Breast epithelium (tissue), 4 donors: ENCODE data around the gene MBD5. TPM values are rescaled to one million over a fixed set of nuclear protein-coding genes. Genes with fewer than 3 reads are reported as not detected.

Experiments used
- DNase-seq, 2 donors: peaks; one replicate each; pipeline ENCODE4 v3.0.0-alpha.2; 2019; ENCODE audit warnings: low spot score in 2 of 2
- H3K27ac ChIP-seq, 2 donors: fragments of 200-600 bp; sonication (generic) in 1 of 2; one replicate each; pipeline ENCODE4 v1.5.1; 2016 to 2019; ENCODE audit warnings: mild to moderate bottlenecking in 1 of 2
- H3K27me3 ChIP-seq, 2 donors: fragments of 200-600 bp; sonication (generic) in 1 of 2; one replicate each; pipeline versions ENCODE4 v1.5.1 to v1.6.0; 2017 to 2019; ENCODE audit warnings: control low read depth in 1 of 2, mild to moderate bottlenecking in 1 of 2
- H3K36me3 ChIP-seq: fragments of 200-600 bp; one replicate; pipeline ENCODE4 v1.5.1; 2019
- H3K4me1 ChIP-seq, 2 donors: fragments of 200-600 bp; sonication (generic); one replicate each; pipeline ENCODE4 v1.5.1; 2016 to 2019; ENCODE audit warnings: control low read depth in 1 of 2
- H3K4me3 ChIP-seq, 3 donors: fragments of 200-600 bp; sonication (generic); 1 replicate in 2 of 3; 2 replicates in 1 of 3; pipeline ENCODE4 v1.5.1; 2016 to 2019; ENCODE audit warnings: mild to moderate bottlenecking in 3 of 3, moderate library complexity in 2 of 3
- H3K9me3 ChIP-seq, 2 donors: fragments of 200-600 bp; sonication (generic) in 1 of 2; one replicate each; pipeline ENCODE4 v1.5.1; 2016 to 2019; ENCODE audit warnings: control low read depth in 1 of 2
- CTCF ChIP-seq, 3 donors: fragments of 450-650 bp; IDR thresholded peaks; one replicate each; pipeline ENCODE4 v1.5.1; 2016 to 2017; ENCODE audit warnings: antibody characterized with exemption in 3 of 3, mild to moderate bottlenecking in 3 of 3, moderate library complexity in 3 of 3
- POLR2A ChIP-seq: fragments of 450-650 bp; IDR thresholded peaks from one replicate; pipeline ENCODE4 v1.6.1; 2016; ENCODE audit warnings: antibody characterized with exemption, mild to moderate bottlenecking, moderate library complexity
- POLR2AphosphoS5 ChIP-seq, 3 donors: sonication (generic); formaldehyde crosslinking; IDR thresholded peaks; one replicate each; pipeline ENCODE4 v1.6.1; 2017; ENCODE audit warnings: antibody characterized with exemption in 3 of 3
- intact Hi-C: fragments of 100-400 bp; cut with DNase I; formaldehyde crosslinking; loops from one replicate; pipeline ENCODE4 v1.15.1; 2023; ENCODE audit warnings: low total_unique reads
- total RNA-seq, 3 donors: library from RNA; depleted of rRNA; stranded (reverse); fragments of >200 nt; gene quantifications; one replicate each; pipeline ENCODE4 v1.1.0, GENCODE V29; 2016

MBD5 gene
- total RNA-seq, 3 donors from 2014 or later = 24.0 to 63.8 (median 40.3) TPM

GRCh38 chr2:148430101-148430500 is 409.2 kb downstream of the MBD5 start:
- DNase-seq = no peak
- no peak overlapping the region for H3K27ac ChIP-seq
- no peaks in the 10 kb centered on the region for H3K27me3 ChIP-seq
- H3K4me3 ChIP-seq = no peak overlapping the region
- H3K4me1 ChIP-seq = no peaks in the 10 kb centered on the region
- H3K9me3 ChIP-seq = peaks cover 3 to 16% of the 10 kb centered on the region in 2 donors
- intact Hi-C loops = no loop called here
- TF ChIP-seq POLR2AphosphoS5 (IDR thresholded peaks at IDR 0.05) (no peak), POLR2A (no peak), CTCF (IDR thresholded peaks at IDR 0.05) (no peak)
- no peaks in the 10 kb centered on the region for H3K36me3 ChIP-seq

DNA sequence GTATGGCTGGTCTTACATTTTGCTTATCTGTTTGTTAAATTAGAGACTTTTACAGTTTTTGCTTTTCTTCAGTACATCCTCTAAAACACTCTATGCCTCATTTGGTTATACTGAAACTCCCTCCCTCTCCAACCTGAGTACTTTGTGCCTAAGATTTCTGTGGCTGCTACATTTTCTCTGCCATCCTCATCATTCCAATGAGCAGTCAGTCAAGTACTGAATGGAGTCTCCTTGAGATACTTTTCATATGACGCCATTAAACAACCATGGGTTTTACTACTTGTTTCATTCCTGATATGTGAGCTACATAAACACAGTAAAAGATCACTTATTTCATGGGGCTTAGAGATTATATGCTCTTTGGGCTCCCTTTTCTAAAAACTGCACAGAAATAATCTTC is 427.0 kb downstream of the MBD5 start:
- intact Hi-C loops = loop anchor here (5.0 kb wide), 1 partner anchor 554 kb away; no protein-coding TSS in a partner anchor
- no peak for TF ChIP-seq POLR2AphosphoS5 (IDR thresholded peaks at IDR 0.05)
- TF ChIP-seq CTCF (IDR thresholded peaks at IDR 0.05) = no peak
- no peak for TF ChIP-seq POLR2A
- no peak for DNase-seq
- H3K4me3 ChIP-seq = no peak overlapping the region
- H3K9me3 ChIP-seq = no peaks in the 10 kb centered on the region
- H3K27ac ChIP-seq = no peak overlapping the region
- H3K4me1 ChIP-seq = no peaks in the 10 kb centered on the region
- H3K36me3 ChIP-seq = no peaks in the 10 kb centered on the region
- H3K27me3 ChIP-seq = no peaks in the 10 kb centered on the region

- no peaks in the 10 kb centered on the region for H3K4me1 ChIP-seq
- TF ChIP-seq POLR2AphosphoS5 (IDR thresholded peaks at IDR 0.05) (no peak), POLR2A (no peak), CTCF (IDR thresholded peaks at IDR 0.05) (no peak)
- no peaks in the 10 kb centered on the region for H3K27me3 ChIP-seq
- DNase-seq = no peak
- H3K27ac ChIP-seq = no peak overlapping the region
- intact Hi-C loops = no loop called here
- no peaks in the 10 kb centered on the region for H3K36me3 ChIP-seq
- no peak overlapping the region for H3K4me3 ChIP-seq
- H3K9me3 ChIP-seq = no peaks in the 10 kb centered on the region
Observed at GRCh38 chr2:148450531-148450930, 429.6 kb downstream of the MBD5 start.

GRCh38 chr2:148451046-148451445 is 430.2 kb downstream of the MBD5 start:
- intact Hi-C loops = no loop called here
- H3K27me3 ChIP-seq = no peaks in the 10 kb centered on the region

DNA sequence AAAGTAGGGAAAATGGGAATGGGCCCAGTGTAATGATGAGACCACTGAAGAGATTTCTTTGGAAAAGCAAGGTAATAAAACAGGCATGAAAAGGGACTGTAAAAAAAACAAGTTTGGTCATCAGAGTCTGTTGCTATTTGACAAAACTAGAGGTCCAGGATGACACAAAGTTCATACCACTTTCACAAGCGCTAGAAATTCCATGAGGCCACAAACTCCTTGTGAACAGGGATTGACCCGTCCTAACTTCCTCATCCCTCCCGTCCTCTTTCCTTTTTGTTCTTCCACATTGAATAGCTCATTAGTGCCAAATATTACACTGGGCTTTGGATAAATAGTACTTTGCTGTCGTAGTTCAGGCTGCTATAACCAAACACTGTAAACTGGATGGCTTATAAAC is 434.9 kb downstream of the MBD5 start:
- Histone ChIP-seq H3K4me3 (no peak overlapping the region), H3K27me3 (no peaks in the 10 kb centered on the region), H3K9me3 (no peaks in the 10 kb centered on the region), H3K4me1 (no peaks in the 10 kb centered on the region), H3K36me3 (no peaks in the 10 kb centered on the region), H3K27ac (no peak overlapping the region)
- TF ChIP-seq POLR2A (no peak), CTCF (IDR thresholded peaks at IDR 0.05) (no peak), POLR2AphosphoS5 (IDR thresholded peaks at IDR 0.05) (no peak)
- intact Hi-C loops = no loop called here
- DNase-seq = no peak

More at GRCh38 chr2:148451046-148451445, 430.2 kb downstream of the MBD5 start:
- Histone ChIP-seq H3K4me1 (no peaks in the 10 kb centered on the region), H3K36me3 (no peaks in the 10 kb centered on the region), H3K9me3 (no peaks in the 10 kb centered on the region), H3K27ac (no peak overlapping the region), H3K4me3 (no peak overlapping the region)
- TF ChIP-seq CTCF (IDR thresholded peaks at IDR 0.05) (no peak), POLR2AphosphoS5 (IDR thresholded peaks at IDR 0.05) (no peak), POLR2A (no peak)
- no peak for DNase-seq
